HepG2 (cell line): Measurements from ENCODE around the gene FBF1. TPM values are rescaled to one million over a fixed set of nuclear protein-coding genes. Genes with fewer than 3 reads are reported as not detected.

Experiments used
- ATAC-seq: fragments of 200-7000 bp; cut with Tn5 transposase; 3 replicates; pipeline ENCODE4 v1.9.1; 2020; ENCODE audit warnings: mild to moderate bottlenecking, moderate library complexity
- BruUV-seq: library from RNA; stranded (reverse); fragments of 400-500 nt; replicated peaks from 2 replicates; lab custom pipeline; 2021; lab: Mats Ljungman, UMichigan
- CTCF ChIA-PET: fragments of 300-600 bp; formaldehyde crosslinking; extraction: SDS; loops from one replicate; lab custom pipeline; 2021; ENCODE audit warnings: low total read pairs, inconsistent platforms, low intra/inter-chr PET ratio; lab: Yijun Ruan, JAX
- POLR2A ChIA-PET: fragments of 350-600 bp; sonication (Branson Sonifier 250); formaldehyde crosslinking; loops from one replicate; lab custom pipeline; 2020; ENCODE audit warnings: antibody characterized with exemption, inconsistent platforms; lab: Yijun Ruan, JAX
- DNase-seq: peaks from one replicate; pipeline ENCODE4 v3.0.0-alpha.2; 2015; ENCODE audit warnings: low spot score
- FAIRE-seq: peaks from 3 replicates; lab custom pipeline; 2011; peaks lifted over from hg19 to GRCh38; lab: Jason Lieb, UNC
- H2AFZ ChIP-seq: one replicate; pipeline ENCODE4 v1.6.1; 2011; ENCODE audit warnings: low read length, inconsistent platforms
- H3K27ac ChIP-seq: fragments of 300-600 bp; 3 replicates; pipeline ENCODE4 v1.8.0; 2011; ENCODE audit warnings: mixed run types, mild to moderate bottlenecking, mixed read lengths, low read length, inconsistent platforms; ENCODE audit not compliant: insufficient read depth; ENCODE audit errors: extremely low read length
- H3K27me3 ChIP-seq, 2 experiments: fragments of 200-600 bp in 1 of 2; 2 replicates in 1 of 2; 3 replicates in 1 of 2; pipeline versions ENCODE4 v1.6.0 to v1.8.0; 2011; ENCODE audit warnings: low read length in 2 of 2, mild to moderate bottlenecking in 2 of 2, moderate library complexity in 2 of 2, inconsistent platforms in 1 of 2; ENCODE audit not compliant: insufficient read depth in 2 of 2, control insufficient read depth in 1 of 2
- H3K36me3 ChIP-seq, 2 experiments: fragments of 200-600 bp in 1 of 2; replicated peaks in 1 of 2; 2 replicates in 1 of 2; 3 replicates in 1 of 2; pipeline versions ENCODE4 v1.5.1 to v1.8.0; 2011; ENCODE audit warnings: low read length in 2 of 2, inconsistent platforms in 1 of 2; ENCODE audit not compliant: insufficient read depth in 2 of 2, control insufficient read depth in 1 of 2
- H3K4me1 ChIP-seq: 2 replicates; pipeline ENCODE4 v1.5.1; 2012; ENCODE audit warnings: low read length, inconsistent platforms; ENCODE audit not compliant: insufficient read depth
- H3K4me2 ChIP-seq: 2 replicates; pipeline ENCODE4 v1.6.0; 2011; ENCODE audit warnings: low read depth, low read length, inconsistent platforms
- H3K4me3 ChIP-seq, 3 experiments: fragments of 200-600 bp in 1 of 3; sonication (generic), shearing (Covaris generic) in 1 of 3; replicated peaks in 1 of 3; 2 replicates each; pipeline ENCODE4 v1.5.1; 2011 to 2016; ENCODE audit warnings: low read length in 3 of 3, inconsistent platforms in 2 of 3, low read depth in 2 of 3, mild to moderate bottlenecking in 2 of 3, control low read depth in 1 of 3, mixed read lengths in 1 of 3; ENCODE audit not compliant: insufficient read depth in 1 of 3
- H3K79me2 ChIP-seq: one replicate; pipeline ENCODE4 v1.6.1; 2011; ENCODE audit warnings: low read length, inconsistent platforms; ENCODE audit not compliant: insufficient read depth
- H3K9ac ChIP-seq: 2 replicates; pipeline ENCODE4 v1.6.0; 2011; ENCODE audit warnings: mild to moderate bottlenecking, low read depth, low read length, inconsistent platforms; ENCODE audit not compliant: insufficient read depth
- H3K9me3 ChIP-seq: 2 replicates; pipeline ENCODE4 v1.5.1; 2012; ENCODE audit warnings: mild to moderate bottlenecking, low read length
- H4K20me1 ChIP-seq: 2 replicates; pipeline ENCODE4 v1.6.0; 2011; ENCODE audit warnings: inconsistent platforms, mild to moderate bottlenecking, low read length, moderate library complexity; ENCODE audit not compliant: insufficient read depth
- AGO2 ChIP-seq: fragments of 200-400 bp; formaldehyde crosslinking; optimal IDR thresholded peaks from 2 replicates; pipeline ENCODE3; 2017; ENCODE audit warnings: mild to moderate bottlenecking, low read depth, low read length, moderate library complexity
- HIVEP1 ChIP-seq: sonication (generic); formaldehyde crosslinking; IDR thresholded peaks from 2 replicates; pipeline ENCODE4 v1.4.0; 2020; ENCODE audit warnings: mild to moderate bottlenecking, missing genetic modification reagents
- POLR2A ChIP-seq, 2 experiments: IDR thresholded peaks; 2 replicates each; pipeline ENCODE4 v1.6.1; 2011; ENCODE audit warnings: low read depth in 2 of 2, low read length in 2 of 2, mild to moderate bottlenecking in 1 of 2, moderate library complexity in 1 of 2; ENCODE audit not compliant: insufficient read depth in 1 of 2
- SALL1 ChIP-seq: sonication (generic); formaldehyde crosslinking; IDR thresholded peaks from 2 replicates; pipeline ENCODE4 v1.8.0; 2022; ENCODE audit warnings: mild to moderate bottlenecking, missing genetic modification reagents
- ZBTB20 ChIP-seq: sonication (generic); formaldehyde crosslinking; IDR thresholded peaks from 2 replicates; pipeline ENCODE4 v1.8.1; 2023; ENCODE audit warnings: missing genetic modification reagents, low read depth, mild to moderate bottlenecking, borderline replicate concordance
- WGBS: methylation state at CpG from one replicate; pipeline ENCODE4 v1.1.6; 2017; ENCODE audit warnings: low lambda C conversion rate; 5-methylcytosine and 5-hydroxymethylcytosine counted together
- in situ Hi-C: cut with HindIII; loops from 2 replicates; pipeline ENCODE4 v1.10.0; 2017; ENCODE audit warnings: low pct_unique_long_range_greater_than_20kb; ENCODE audit not compliant: extremely low pct_ligation_motif_present
- intact Hi-C: fragments of 100-400 bp; cut with micrococcal nuclease; formaldehyde crosslinking; loops from one replicate; pipeline ENCODE4 v1.10.0; 2022; ENCODE audit not compliant: unreplicated experiment
- polyA plus RNA-seq, 8 experiments: library from polyadenylated mRNA; depleted of rRNA in 3 of 8; stranded (reverse) in 7 of 8; unstranded in 1 of 8; fragments of >200 nt; fragmentation: Illumina TruSeq in 4 of 8; extraction: Trizol in 4 of 8; gene quantifications; 2 replicates each; pipeline versions ENCODE4 v1.2.1 to v1.2.3, GENCODE V29; 2011 to 2016; ENCODE audit warnings: low read depth in 4 of 8, missing spikeins in 1 of 8, mixed read lengths in 1 of 8; ENCODE audit not compliant: insufficient read depth in 1 of 8
- total RNA-seq, 5 experiments: library from RNA; depleted of rRNA; stranded (reverse); fragments of >200 nt; fragmentation: Illumina TruSeq; extraction: Trizol; gene quantifications; 2 replicates each; pipeline ENCODE4 v1.2.3, GENCODE V29; 2016; ENCODE audit warnings: low read depth in 1 of 5
- TF ChIP-seq, protein P1 (sequence below): sonication (generic); formaldehyde crosslinking; conservative IDR thresholded peaks from 2 replicates; pipeline ENCODE4 v1.8.0; 2022; ENCODE audit warnings: missing genetic modification reagents
- TF ChIP-seq, protein P2 (sequence below): sonication (generic); formaldehyde crosslinking; IDR thresholded peaks from 2 replicates; pipeline ENCODE4 v1.4.0; 2020; ENCODE audit warnings: mild to moderate bottlenecking, missing genetic modification reagents

FBF1 gene
- total and polyA plus RNA-seq, 2 of the 13 experiments (the other 11 are each of a cell fraction or from before 2014, with no cell fraction given), result 2.4 to 8.1 TPM

DNA sequence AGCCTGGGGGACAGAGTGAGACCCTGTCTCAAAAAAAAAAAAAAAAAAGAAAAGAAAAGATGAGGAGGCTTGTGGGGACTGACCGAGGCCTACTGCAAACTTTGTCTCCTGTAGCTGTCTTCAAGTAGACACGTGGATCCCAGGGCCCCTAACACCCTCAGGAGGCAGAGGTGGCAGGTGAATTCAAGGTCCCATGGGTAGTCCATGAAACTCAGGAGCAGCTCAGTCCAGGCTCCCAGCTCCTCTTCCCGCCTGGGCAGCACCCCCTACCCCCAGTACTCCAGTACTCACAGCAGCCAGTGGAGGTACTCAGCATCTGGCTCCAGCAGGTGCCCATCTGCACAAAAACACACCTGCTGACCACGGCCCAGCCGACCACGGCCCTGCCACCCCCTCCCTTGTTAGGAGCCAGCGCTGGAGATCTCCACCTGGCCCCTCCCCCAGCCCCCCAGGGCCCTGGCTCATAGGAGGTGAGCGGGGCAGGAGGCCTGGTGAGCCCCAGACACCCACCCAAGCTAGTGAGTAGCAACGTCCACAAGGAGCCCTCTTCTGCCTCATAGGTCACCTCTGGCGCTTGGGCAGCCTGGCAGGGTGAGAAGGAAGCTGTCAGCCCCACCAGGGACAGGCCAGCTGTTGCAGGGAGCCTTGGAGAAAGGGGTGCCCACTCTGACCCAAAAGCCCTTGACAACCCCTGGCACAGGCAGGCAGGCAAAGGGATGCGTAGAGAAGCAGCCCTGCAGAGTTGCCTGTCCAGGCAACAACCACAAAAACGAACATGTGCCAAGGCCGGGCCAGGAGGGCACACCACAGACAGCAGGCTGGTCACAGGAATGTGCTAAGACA, 39.9 kb downstream of the FBF1 start:
- H3K36me3 ChIP-seq, result peaks cover 28 to 53% of the 10 kb centered on the region in 2 experiments
- in situ Hi-C loops, result no loop called here
- BruUV-seq, result TSS peak; percentile 32
- WGBS, result 97% methylated on average over 11 of the region's 13 CpGs
- no peak for DNase-seq
- no peaks in the 10 kb centered on the region; a peak in 1 of 5 replicates for H3K27me3 ChIP-seq
- no peak overlapping the region for H3K4me2 ChIP-seq
- H4K20me1 ChIP-seq, result no peaks in the 10 kb centered on the region
- H3K4me3 ChIP-seq, result no peak overlapping the region
- H3K9ac ChIP-seq, result no peak overlapping the region
- H3K4me1 ChIP-seq, result peaks cover 31% of the 10 kb centered on the region
- intact Hi-C loops, result no loop called here
- no peak for TF ChIP-seq HIVEP1 (CRISPR knock-in tag)
- TF ChIP-seq AGO2, result peak; percentile 68
- no peak for TF ChIP-seq ZBTB20 (CRISPR knock-in tag)
- TF ChIP-seq POLR2A (IDR thresholded peaks at IDR 0.05; ENCODE audit: insufficient read depth in 1 of 2, low read depth in 2 of 2, low read length in 2 of 2), result 0 out of 4 replicates have a peak, but pooled peaks of 1 of the 2 experiments have one; percentile 10
- TF ChIP-seq SALL1, result no peak
- TF ChIP-seq, protein P1, sequence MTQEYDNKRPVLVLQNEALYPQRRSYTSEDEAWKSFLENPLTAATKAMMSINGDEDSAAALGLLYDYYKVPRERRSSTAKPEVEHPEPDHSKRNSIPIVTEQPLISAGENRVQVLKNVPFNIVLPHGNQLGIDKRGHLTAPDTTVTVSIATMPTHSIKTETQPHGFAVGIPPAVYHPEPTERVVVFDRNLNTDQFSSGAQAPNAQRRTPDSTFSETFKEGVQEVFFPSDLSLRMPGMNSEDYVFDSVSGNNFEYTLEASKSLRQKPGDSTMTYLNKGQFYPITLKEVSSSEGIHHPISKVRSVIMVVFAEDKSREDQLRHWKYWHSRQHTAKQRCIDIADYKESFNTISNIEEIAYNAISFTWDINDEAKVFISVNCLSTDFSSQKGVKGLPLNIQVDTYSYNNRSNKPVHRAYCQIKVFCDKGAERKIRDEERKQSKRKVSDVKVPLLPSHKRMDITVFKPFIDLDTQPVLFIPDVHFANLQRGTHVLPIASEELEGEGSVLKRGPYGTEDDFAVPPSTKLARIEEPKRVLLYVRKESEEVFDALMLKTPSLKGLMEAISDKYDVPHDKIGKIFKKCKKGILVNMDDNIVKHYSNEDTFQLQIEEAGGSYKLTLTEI (CRISPR knock-in tag), result no peak
- TF ChIP-seq, protein P2, sequence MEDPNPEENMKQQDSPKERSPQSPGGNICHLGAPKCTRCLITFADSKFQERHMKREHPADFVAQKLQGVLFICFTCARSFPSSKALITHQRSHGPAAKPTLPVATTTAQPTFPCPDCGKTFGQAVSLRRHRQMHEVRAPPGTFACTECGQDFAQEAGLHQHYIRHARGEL, result 0 out of 2 replicates have a peak, but pooled peaks have one; percentile 38
- TF ChIP-seq, all 625 proteins: peak for 3
- CTCF ChIA-PET, result no interaction called here
- H3K9me3 ChIP-seq, result no peaks in the 10 kb centered on the region
- no peak overlapping the region for H3K27ac ChIP-seq
- ATAC-seq (no peak), FAIRE-seq (no peak)
- no peak overlapping the region for H2AFZ ChIP-seq
- H3K79me2 ChIP-seq, result peaks cover 19% of the 10 kb centered on the region
- POLR2A ChIA-PET, result interaction anchor here (1.3 to 7.7 kb wide), 2 partner anchors 9 to 23 kb away, joined by 4 to 66 read pairs; partner anchors contain the start of gene TRIM47
